GM23248 (cell line): ENCODE measurements around the gene HK1. TPM values are rescaled to one million over a fixed set of nuclear protein-coding genes. Genes with fewer than 3 reads are reported as not detected.

ENCODE experiments used
- DNase-seq: peaks from one replicate; pipeline ENCODE4 v3.0.0-alpha.2; 2015
- H2AFZ ChIP-seq: fragments of 200-600 bp; sonication (generic); 2 replicates; pipeline ENCODE4 v1.6.1; 2016; ENCODE audit warnings: antibody characterized with exemption
- H3F3A ChIP-seq: fragments of 200-600 bp; sonication (generic); 2 replicates; pipeline ENCODE4 v1.6.1; 2016; ENCODE audit warnings: mild to moderate bottlenecking, antibody characterized with exemption, mixed run types; ENCODE audit not compliant: insufficient read depth
- H3K27ac ChIP-seq: fragments of 200-600 bp; sonication (generic); 2 replicates; pipeline ENCODE4 v1.5.1; 2016; ENCODE audit warnings: mild to moderate bottlenecking
- H3K27me3 ChIP-seq: fragments of 200-600 bp; sonication (generic); replicated peaks from 2 replicates; pipeline ENCODE4 v1.6.1; 2016; ENCODE audit warnings: mild to moderate bottlenecking; ENCODE audit not compliant: insufficient read depth
- H3K36me3 ChIP-seq: fragments of 200-600 bp; sonication (generic); 2 replicates; pipeline ENCODE4 v1.6.1; 2016; ENCODE audit warnings: low read depth, mild to moderate bottlenecking
- H3K4me1 ChIP-seq: fragments of 200-600 bp; sonication (generic); 2 replicates; pipeline ENCODE4 v1.6.1; 2016; ENCODE audit warnings: mild to moderate bottlenecking; ENCODE audit not compliant: insufficient read depth
- H3K4me2 ChIP-seq: fragments of 200-600 bp; sonication (generic); one replicate; pipeline ENCODE4 v1.6.1; 2016; ENCODE audit warnings: mild to moderate bottlenecking; ENCODE audit not compliant: unreplicated experiment
- H3K4me3 ChIP-seq: fragments of 200-600 bp; sonication (generic); 2 replicates; pipeline ENCODE4 v1.5.1; 2016; ENCODE audit warnings: mild to moderate bottlenecking
- H3K79me2 ChIP-seq: fragments of 200-600 bp; sonication (generic); 2 replicates; pipeline ENCODE4 v1.6.1; 2016; ENCODE audit warnings: mild to moderate bottlenecking; ENCODE audit not compliant: insufficient read depth
- H3K9ac ChIP-seq: fragments of 200-600 bp; sonication (generic); 2 replicates; pipeline ENCODE4 v1.6.1; 2016; ENCODE audit warnings: mild to moderate bottlenecking
- H3K9me2 ChIP-seq: fragments of 200-600 bp; sonication (generic); 2 replicates; pipeline ENCODE4 v1.6.1; 2016; ENCODE audit warnings: mixed run types, mild to moderate bottlenecking, moderate library complexity; ENCODE audit not compliant: insufficient read depth
- H3K9me3 ChIP-seq: fragments of 200-600 bp; sonication (generic); one replicate; pipeline ENCODE4 v1.6.1; 2017; ENCODE audit warnings: low read depth
- H4K20me1 ChIP-seq: fragments of 200-600 bp; sonication (generic); 2 replicates; pipeline ENCODE4 v1.6.0; 2016; ENCODE audit not compliant: insufficient read depth
- EZH2 ChIP-seq: fragments of 200-600 bp; sonication (generic); IDR thresholded peaks from 2 replicates; pipeline ENCODE4 v1.6.1; 2018; ENCODE audit warnings: antibody characterized with exemption, mild to moderate bottlenecking; ENCODE audit not compliant: insufficient read depth, poor library complexity, severe bottlenecking
- EZH2phosphoT487 ChIP-seq: fragments of 200-600 bp; sonication (generic); IDR thresholded peaks from 2 replicates; pipeline ENCODE4 v1.6.1; 2018; ENCODE audit warnings: antibody characterized with exemption, moderate library complexity, mild to moderate bottlenecking, low read depth; ENCODE audit not compliant: insufficient read depth
- WGBS, 2 experiments: methylation state at CpG; one replicate each; pipeline ENCODE4 v1.1.6; 2015 to 2017; ENCODE audit warnings: low lambda C conversion rate in 2 of 2, low coverage in 1 of 2; ENCODE audit errors: missing lambda C conversion rate in 2 of 2; 5-methylcytosine and 5-hydroxymethylcytosine counted together
- in situ Hi-C: fragments of 300-500 bp; cut with MboI; formaldehyde crosslinking; loops from 2 replicates; pipeline ENCODE4 v1.15.0; 2020
- polyA plus RNA-seq: library from polyadenylated mRNA; unstranded; fragments of >200 nt; fragmentation: Nextera tagmentation; extraction: Ambion mirVana; gene quantifications from 2 replicates; pipeline ENCODE4 v1.2.1, GENCODE V29; 2016
- total RNA-seq: library from RNA; depleted of rRNA; stranded (reverse); fragments of >200 nt; shearing (Covaris generic); gene quantifications from 2 replicates; pipeline ENCODE4 v1.2.3, GENCODE V29; 2014

The HK1 gene
- total and polyA plus RNA-seq, 2 experiments from 2014 or later: 96.6 to 134 TPM

DNA sequence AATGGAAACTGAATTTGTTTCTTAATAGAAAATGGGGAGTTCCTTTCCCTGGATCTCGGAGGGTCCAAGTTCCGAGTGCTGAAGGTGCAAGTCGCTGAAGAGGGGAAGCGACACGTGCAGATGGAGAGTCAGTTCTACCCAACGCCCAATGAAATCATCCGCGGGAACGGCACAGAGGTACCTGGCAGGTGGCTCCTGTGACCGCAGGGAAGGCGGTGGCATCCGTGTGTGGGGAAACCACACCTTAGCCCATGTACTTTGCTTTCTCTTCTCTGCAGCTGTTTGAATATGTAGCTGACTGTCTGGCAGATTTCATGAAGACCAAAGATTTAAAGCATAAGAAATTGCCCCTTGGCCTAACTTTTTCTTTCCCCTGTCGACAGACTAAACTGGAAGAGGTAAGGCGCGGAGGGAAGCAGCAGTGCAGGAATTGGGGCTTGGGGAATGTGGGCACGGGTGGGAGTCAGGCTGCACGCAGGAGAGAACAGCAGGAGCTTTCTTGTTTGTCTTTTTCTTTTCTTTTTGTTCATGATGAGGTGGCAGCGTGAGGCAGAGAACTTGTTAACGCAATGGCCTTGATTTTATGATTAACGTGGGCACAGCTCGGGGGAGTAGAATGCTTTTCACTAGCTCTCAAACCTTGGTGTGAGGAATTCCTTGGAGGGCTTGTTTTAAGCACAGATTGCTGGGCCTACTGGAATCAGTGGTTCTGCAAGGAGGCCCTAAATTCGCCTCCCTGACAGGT, 45.4 kb upstream of the HK1 start:
- no peak overlapping the region for H2AFZ ChIP-seq
- 78 to 84% methylated on average over 21 to 22 of the region's 22 CpGs for WGBS, 2 experiments
- in situ Hi-C loops: loop anchor here (5.0 kb wide), 1 partner anchor 159 kb away; no protein-coding TSS in a partner anchor

DNA sequence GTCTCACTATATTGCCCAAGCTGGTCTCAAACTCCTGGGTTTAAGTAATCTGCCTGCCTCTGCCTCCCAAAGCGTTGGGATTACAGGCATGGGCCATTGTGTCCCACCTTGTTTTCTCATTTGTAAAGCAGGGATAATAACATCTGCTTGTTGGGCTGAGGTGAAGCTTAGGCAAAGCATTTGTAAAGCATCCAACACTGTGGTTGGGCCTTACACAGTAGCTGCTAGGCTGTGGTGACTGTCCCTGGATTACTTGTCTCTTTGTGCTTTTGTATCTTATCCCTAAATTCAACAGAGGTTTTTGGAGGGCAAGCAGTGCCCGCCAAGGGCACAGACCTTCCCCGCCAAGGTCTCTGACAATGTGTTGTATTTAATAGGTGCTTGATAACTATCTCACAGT, 43.8 kb upstream of the HK1 start:
- no peak overlapping the region for H3K27ac ChIP-seq
- H3K9me2 ChIP-seq: no peaks in the 10 kb centered on the region
- H3K9me3 ChIP-seq: no peaks in the 10 kb centered on the region
- H3K79me2 ChIP-seq: no peaks in the 10 kb centered on the region
- H2AFZ ChIP-seq: no peak overlapping the region
- no peak overlapping the region for H3K4me3 ChIP-seq
- 0 out of 2 replicates have a peak, but pooled peaks cover 3% of the 10 kb centered on the region for H3F3A ChIP-seq
- H3K4me2 ChIP-seq: no peak overlapping the region
- H3K9ac ChIP-seq: no peak overlapping the region
- WGBS, 2 experiments: 91 to 96% methylated on average over 3 of the region's 3 CpGs
- no peaks in the 10 kb centered on the region for H4K20me1 ChIP-seq
- no peaks in the 10 kb centered on the region for H3K27me3 ChIP-seq
- peak; percentile 22 for DNase-seq
- in situ Hi-C loops: loop anchor here (5.0 kb wide), 1 partner anchor 158 kb away; no protein-coding TSS in a partner anchor
- H3K36me3 ChIP-seq: no peaks in the 10 kb centered on the region
- TF ChIP-seq EZH2phosphoT487 (no peak), EZH2 (no peak)
- peaks cover 21% of the 10 kb centered on the region for H3K4me1 ChIP-seq

More for the DNA sequence above, 45.4 kb upstream of the HK1 start:
- H3K4me3 ChIP-seq: no peak overlapping the region
- H3K27me3 ChIP-seq: no peaks in the 10 kb centered on the region
- H4K20me1 ChIP-seq: no peaks in the 10 kb centered on the region
- no peaks in the 10 kb centered on the region for H3K9me3 ChIP-seq
- no peak overlapping the region for H3K9ac ChIP-seq
- H3K4me1 ChIP-seq: peaks cover 12% of the 10 kb centered on the region
- H3K36me3 ChIP-seq: no peaks in the 10 kb centered on the region
- peak overlapping the region; percentile 31 for H3K4me2 ChIP-seq
- H3F3A ChIP-seq: no peaks in the 10 kb centered on the region
- no peak overlapping the region for H3K27ac ChIP-seq
- TF ChIP-seq EZH2phosphoT487 (no peak), EZH2 (no peak)
- no peak for DNase-seq
- no peaks in the 10 kb centered on the region for H3K79me2 ChIP-seq
- H3K9me2 ChIP-seq: no peaks in the 10 kb centered on the region

DNA sequence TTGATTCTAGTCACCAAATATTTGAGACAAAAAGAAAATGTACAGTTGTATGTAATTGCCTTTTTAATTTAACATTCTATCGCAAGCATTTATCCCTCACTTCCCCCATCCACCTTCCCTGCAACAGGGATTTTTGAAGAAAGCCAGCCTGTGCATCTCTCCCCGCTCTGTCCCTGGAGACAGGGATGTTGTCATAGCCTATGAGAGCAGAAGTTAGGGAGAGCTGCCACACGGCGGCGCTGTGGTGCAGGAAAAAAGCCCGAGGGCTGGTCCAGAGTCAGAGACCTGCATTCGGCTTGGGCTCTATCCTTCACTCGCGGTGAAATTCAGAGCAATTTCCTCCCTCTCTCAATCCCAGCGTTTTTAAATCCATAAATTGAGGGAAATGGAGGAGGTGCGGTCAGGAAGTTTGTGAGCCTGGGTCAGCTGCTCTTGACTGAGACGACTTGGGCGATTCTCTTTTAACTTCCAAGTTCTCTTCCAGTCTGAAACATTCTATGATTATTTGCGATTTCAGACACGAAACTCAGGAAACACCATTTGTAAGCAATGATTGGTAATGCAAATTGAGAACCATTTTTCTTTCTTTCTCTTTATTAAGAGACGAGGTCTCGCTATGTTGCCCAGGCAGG, 40.7 kb upstream of the HK1 start:
- DNase-seq: peak; percentile 84
- no peaks in the 10 kb centered on the region for H3K79me2 ChIP-seq
- no peaks in the 10 kb centered on the region for H3K9me2 ChIP-seq
- H3K4me2 ChIP-seq: no peak overlapping the region
- no peak overlapping the region for H2AFZ ChIP-seq
- 29 to 30% methylated on average over 17 of the region's 17 CpGs for WGBS, 2 experiments
- H3K9me3 ChIP-seq: no peaks in the 10 kb centered on the region
- peaks cover 20% of the 10 kb centered on the region for H3F3A ChIP-seq
- TF ChIP-seq EZH2: no peak
- TF ChIP-seq EZH2phosphoT487: no peak
- no peak overlapping the region for H3K27ac ChIP-seq
- no peaks in the 10 kb centered on the region for H4K20me1 ChIP-seq
- H3K36me3 ChIP-seq: no peaks in the 10 kb centered on the region
- H3K9ac ChIP-seq: no peak overlapping the region
- in situ Hi-C loops: no loop called here
- H3K27me3 ChIP-seq: no peaks in the 10 kb centered on the region
- no peak overlapping the region for H3K4me3 ChIP-seq
- peaks cover 43% of the 10 kb centered on the region for H3K4me1 ChIP-seq

DNA sequence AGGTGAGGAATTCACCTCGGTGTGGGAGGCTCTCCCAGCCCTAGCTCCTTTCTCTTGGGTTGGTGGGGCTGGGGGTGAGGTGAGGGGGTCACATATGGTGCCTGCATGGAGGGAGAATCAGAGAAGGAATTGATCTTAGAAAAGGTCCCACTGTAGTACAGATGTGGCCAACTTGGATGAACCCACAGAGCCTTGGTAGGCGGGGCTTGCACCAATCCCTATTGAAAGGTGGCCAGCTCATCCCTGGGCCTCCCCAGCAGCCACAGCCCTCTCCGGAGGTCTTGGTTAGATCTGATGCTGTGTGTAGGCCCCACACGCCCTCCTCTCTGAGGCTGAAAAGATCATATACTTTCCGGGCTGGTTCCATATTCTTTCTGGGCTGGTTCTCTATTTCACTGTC, 39.2 kb upstream of the HK1 start:
- H3K27me3 ChIP-seq: no peaks in the 10 kb centered on the region
- DNase-seq: peak; percentile 31
- TF ChIP-seq EZH2 (no peak), EZH2phosphoT487 (no peak)
- WGBS, 2 experiments: 80 to 87% methylated on average over 5 of the region's 5 CpGs
- no peak overlapping the region for H3K4me3 ChIP-seq
- no peaks in the 10 kb centered on the region for H3K36me3 ChIP-seq
- no peaks in the 10 kb centered on the region for H4K20me1 ChIP-seq
- peak overlapping the region; percentile 42; the same call in 1 of the 2 replicates for H3K9ac ChIP-seq
- no peaks in the 10 kb centered on the region for H3K9me2 ChIP-seq
- no peaks in the 10 kb centered on the region for H3K9me3 ChIP-seq
- peak overlapping the region; percentile 36 for H3K27ac ChIP-seq
- peak overlapping the region; percentile 44; the same call in 1 of the 2 replicates for H2AFZ ChIP-seq
- peaks cover 39% of the 10 kb centered on the region for H3K4me1 ChIP-seq
- peaks cover 21% of the 10 kb centered on the region for H3F3A ChIP-seq
- in situ Hi-C loops: no loop called here
- no peak overlapping the region for H3K4me2 ChIP-seq
- H3K79me2 ChIP-seq: no peaks in the 10 kb centered on the region
